PC-9 (cell line): Measurements from ENCODE around the gene STYXL1. TPM values are rescaled to one million over a fixed set of nuclear protein-coding genes. Genes with fewer than 3 reads are reported as not detected.
"Not testable (repeated sequence)": the region's sequence is repeated elsewhere in the genome, so short reads cannot be mapped to it uniquely, and the experiment has no call there.

Experiments used
- BruUV-seq: library from RNA; stranded (reverse); fragments of 400-500 nt; replicated peaks from 2 replicates; lab custom pipeline; 2021; lab: Mats Ljungman, UMichigan
- CTCF ChIA-PET: fragments of 300-600 bp; sonication (Branson Sonifier 250); formaldehyde crosslinking; loops from one replicate; lab custom pipeline; 2022; ENCODE audit warnings: antibody characterized with exemption; lab: Charles Lee
- POLR2A ChIA-PET: fragments of 300-600 bp; sonication (Branson Sonifier 250); formaldehyde crosslinking; loops from one replicate; lab custom pipeline; 2022; ENCODE audit warnings: antibody characterized with exemption; ENCODE audit not compliant: unreplicated experiment; lab: Charles Lee
- DNase-seq, 2 experiments: peaks; one replicate each; pipeline versions ENCODE4 v3.0.0 to v3.0.0-alpha.2; 2015 to 2022; ENCODE audit warnings: mixed read lengths in 1 of 2
- H2AFZ ChIP-seq: fragments of 200-600 bp; sonication (generic); 2 replicates; pipeline ENCODE4 v1.8.1; 2017; ENCODE audit warnings: antibody characterized with exemption
- H3F3A ChIP-seq: fragments of 200-600 bp; sonication (generic); 2 replicates; pipeline ENCODE4 v1.8.1; 2017; ENCODE audit warnings: antibody characterized with exemption, mild to moderate bottlenecking, low read depth; ENCODE audit not compliant: insufficient read depth
- H3K27ac ChIP-seq: fragments of 200-600 bp; sonication (generic); 2 replicates; pipeline ENCODE4 v1.6.1; 2016; ENCODE audit warnings: mixed run types
- H3K27me3 ChIP-seq: fragments of 200-600 bp; sonication (generic); 2 replicates; pipeline ENCODE4 v1.6.1; 2016; ENCODE audit warnings: low read depth, mixed run types; ENCODE audit not compliant: insufficient read depth
- H3K36me3 ChIP-seq: fragments of 200-600 bp; sonication (generic); 2 replicates; pipeline ENCODE4 v1.6.1; 2016; ENCODE audit warnings: low read depth, mixed run types
- H3K4me1 ChIP-seq: fragments of 200-600 bp; sonication (generic); replicated peaks from 2 replicates; pipeline ENCODE4 v1.6.1; 2016; ENCODE audit warnings: mixed run types; ENCODE audit not compliant: insufficient read depth
- H3K4me2 ChIP-seq: fragments of 200-600 bp; sonication (generic); 2 replicates; pipeline ENCODE4 v1.6.1; 2017; ENCODE audit warnings: mixed run types
- H3K4me3 ChIP-seq: fragments of 200-600 bp; sonication (generic); 2 replicates; pipeline ENCODE4 v1.6.1; 2016; ENCODE audit warnings: mixed run types
- H3K79me2 ChIP-seq: fragments of 200-600 bp; sonication (generic); 2 replicates; pipeline ENCODE4 v1.6.1; 2017; ENCODE audit warnings: low read depth, mixed run types
- H3K9me2 ChIP-seq: fragments of 200-600 bp; sonication (generic); 2 replicates; pipeline ENCODE4 v1.8.1; 2017; ENCODE audit warnings: mild to moderate bottlenecking; ENCODE audit not compliant: insufficient read depth
- H3K9me3 ChIP-seq: fragments of 200-600 bp; sonication (generic); 2 replicates; pipeline ENCODE4 v1.8.1; 2016; ENCODE audit warnings: low read depth; ENCODE audit not compliant: insufficient read depth
- H4K20me1 ChIP-seq: fragments of 200-600 bp; sonication (generic); 2 replicates; pipeline ENCODE4 v1.8.1; 2017; ENCODE audit not compliant: insufficient read depth
- EZH2 ChIP-seq: fragments of 200-600 bp; sonication (generic); IDR thresholded peaks from 2 replicates; pipeline ENCODE4 v1.8.0; 2017; ENCODE audit warnings: antibody characterized with exemption, low read depth
- intact Hi-C: fragments of 100-400 bp; cut with micrococcal nuclease; formaldehyde crosslinking; loops from one replicate; pipeline ENCODE4 v1.10.0; 2022; ENCODE audit not compliant: unreplicated experiment
- total RNA-seq: library from RNA; stranded (reverse); gene quantifications from 2 replicates; pipeline ENCODE4 v1.2.3, GENCODE V29; 2021
- TF ChIP-seq, protein P1 (sequence below): fragments of 200-600 bp; sonication (generic); conservative IDR thresholded peaks from 2 replicates; pipeline ENCODE4 v1.6.1; 2017; ENCODE audit warnings: mixed run types, antibody characterized with exemption, mild to moderate bottlenecking, moderate library complexity

Gene STYXL1
- total RNA-seq, 1 experiment from 2014 or later = 77.7 TPM

DNA sequence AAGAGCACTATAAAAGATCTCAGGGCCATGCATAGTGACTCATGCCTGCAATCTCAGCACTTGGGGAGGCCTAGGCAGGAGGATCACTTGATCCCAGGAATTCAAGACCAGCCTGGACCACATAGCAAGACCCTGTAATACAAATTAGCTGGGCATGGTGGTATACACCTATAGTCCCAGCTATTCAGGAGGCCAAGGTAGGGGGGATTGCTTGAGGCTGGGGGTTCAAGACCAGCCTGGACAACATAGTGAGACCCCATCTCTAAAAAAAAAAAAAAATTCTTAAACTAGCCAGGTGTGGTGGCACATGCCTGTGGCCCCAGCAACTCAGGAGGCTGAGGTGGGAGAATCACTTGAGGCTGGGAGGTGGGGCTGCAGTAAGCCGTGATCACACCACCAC, 15.8 kb downstream of the STYXL1 start:
- intact Hi-C loops = no loop called here
- CTCF ChIA-PET = interaction anchor here (0.7 kb wide), 1 partner anchor 21 kb away, joined by 6 read pairs; no protein-coding TSS in a partner anchor

GRCh38 chr7:76029682-76030081, 18.1 kb downstream of the STYXL1 start:
- H4K20me1 ChIP-seq, DNase-seq, H3K9me3 ChIP-seq, H3K4me1 ChIP-seq, H3K9me2 ChIP-seq, CTCF ChIA-PET, H3K4me2 ChIP-seq, H3K36me3 ChIP-seq, H3K79me2 ChIP-seq, H3F3A ChIP-seq, BruUV-seq, H3K27me3 ChIP-seq, H3K4me3 ChIP-seq, intact Hi-C loops, H3K27ac ChIP-seq, H2AFZ ChIP-seq: not testable (repeated sequence)
- POLR2A ChIA-PET = interaction anchor here (0.7 kb wide), 1 partner anchor 92 kb away, joined by 19 read pairs; no protein-coding TSS in a partner anchor

More for the DNA sequence above, 15.8 kb downstream of the STYXL1 start:
- POLR2A ChIA-PET = no interaction called here
- DNase-seq = no peak
- Histone ChIP-seq H3K79me2 (no peaks in the 10 kb centered on the region), H2AFZ (no peak overlapping the region), H4K20me1 (no peaks in the 10 kb centered on the region), H3K9me2 (no peaks in the 10 kb centered on the region), H3F3A (no peaks in the 10 kb centered on the region), H3K4me2 (no peak overlapping the region), H3K4me3 (no peak overlapping the region), H3K4me1 (no peaks in the 10 kb centered on the region), H3K27me3 (no peaks in the 10 kb centered on the region), H3K36me3 (no peaks in the 10 kb centered on the region), H3K9me3 (no peaks in the 10 kb centered on the region), H3K27ac (no peak overlapping the region)
- TF ChIP-seq, protein P1, sequence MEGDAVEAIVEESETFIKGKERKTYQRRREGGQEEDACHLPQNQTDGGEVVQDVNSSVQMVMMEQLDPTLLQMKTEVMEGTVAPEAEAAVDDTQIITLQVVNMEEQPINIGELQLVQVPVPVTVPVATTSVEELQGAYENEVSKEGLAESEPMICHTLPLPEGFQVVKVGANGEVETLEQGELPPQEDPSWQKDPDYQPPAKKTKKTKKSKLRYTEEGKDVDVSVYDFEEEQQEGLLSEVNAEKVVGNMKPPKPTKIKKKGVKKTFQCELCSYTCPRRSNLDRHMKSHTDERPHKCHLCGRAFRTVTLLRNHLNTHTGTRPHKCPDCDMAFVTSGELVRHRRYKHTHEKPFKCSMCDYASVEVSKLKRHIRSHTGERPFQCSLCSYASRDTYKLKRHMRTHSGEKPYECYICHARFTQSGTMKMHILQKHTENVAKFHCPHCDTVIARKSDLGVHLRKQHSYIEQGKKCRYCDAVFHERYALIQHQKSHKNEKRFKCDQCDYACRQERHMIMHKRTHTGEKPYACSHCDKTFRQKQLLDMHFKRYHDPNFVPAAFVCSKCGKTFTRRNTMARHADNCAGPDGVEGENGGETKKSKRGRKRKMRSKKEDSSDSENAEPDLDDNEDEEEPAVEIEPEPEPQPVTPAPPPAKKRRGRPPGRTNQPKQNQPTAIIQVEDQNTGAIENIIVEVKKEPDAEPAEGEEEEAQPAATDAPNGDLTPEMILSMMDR = no peak
- no peak for TF ChIP-seq EZH2
- BruUV-seq = no TSS peak

DNA sequence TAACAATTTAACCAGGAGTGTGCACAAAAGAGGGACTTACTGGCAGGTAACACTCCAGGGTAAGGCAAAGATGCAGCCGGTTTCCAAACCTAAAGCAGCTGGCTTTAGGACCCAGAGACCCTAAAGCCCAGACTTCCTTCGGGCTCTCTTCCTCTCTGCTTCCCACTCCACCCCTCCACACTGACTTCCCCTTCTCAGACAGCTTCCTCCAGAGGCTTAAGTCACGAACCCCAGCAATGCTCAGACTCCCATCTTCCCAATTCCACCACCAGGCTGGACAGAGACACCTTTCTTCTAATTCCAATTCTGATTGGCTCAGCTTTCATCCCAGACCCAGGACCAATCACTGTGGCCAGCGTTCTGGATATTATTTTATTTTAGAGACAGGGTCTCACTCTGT, 24.8 kb downstream of the STYXL1 start:
- no peak overlapping the region for H3K4me3 ChIP-seq
- ChIA-PET CTCF (no interaction called here), POLR2A (interaction anchor here (0.7 kb wide), 1 partner anchor 16 kb away, joined by 6 read pairs; no protein-coding TSS in a partner anchor)
- DNase-seq = no peak
- BruUV-seq = no TSS peak
- H3K9me2 ChIP-seq = no peaks in the 10 kb centered on the region
- intact Hi-C loops = no loop called here
- H3K27ac ChIP-seq = no peak overlapping the region
- no peaks in the 10 kb centered on the region for H3K79me2 ChIP-seq
- no peak overlapping the region for H2AFZ ChIP-seq
- TF ChIP-seq, protein P1 = no peak
- TF ChIP-seq EZH2 = no peak
- no peaks in the 10 kb centered on the region for H3K9me3 ChIP-seq
- H3K4me1 ChIP-seq = no peaks in the 10 kb centered on the region
- H4K20me1 ChIP-seq = no peaks in the 10 kb centered on the region
- H3K36me3 ChIP-seq = no peaks in the 10 kb centered on the region
- H3K4me2 ChIP-seq = no peak overlapping the region
- H3F3A ChIP-seq = no peaks in the 10 kb centered on the region; the same call in 1 of the 2 replicates
- H3K27me3 ChIP-seq = no peaks in the 10 kb centered on the region
